GM18861 (cell line): ENCODE measurements around the gene UPF3B.
"Not testable (repeated sequence)": the region's sequence is repeated elsewhere in the genome, so short reads cannot be mapped to it uniquely, and the experiment has no call there.

Experiments
- ATAC-seq: cut with Tn5 transposase; IDR thresholded peaks from one replicate; pipeline ENCODE4 v1.9.1; 2021; ENCODE audit not compliant: unreplicated experiment

The UPF3B gene

GRCh38 chrX:119826399-119826959, 26.3 kb downstream of the UPF3B start:
- no peak for ATAC-seq

- not testable (repeated sequence) for ATAC-seq
Observed at GRCh38 chrX:119824221-119824620, 28.5 kb downstream of the UPF3B start.

- peak; percentile 99 for ATAC-seq
Observed at GRCh38 chrX:119821703-119822102, 31.1 kb downstream of the UPF3B start.

- no peak for ATAC-seq
Observed at GRCh38 chrX:119817130-119817690, 35.6 kb downstream of the UPF3B start.

- no peak for ATAC-seq
Observed at GRCh38 chrX:119816300-119816699, 36.5 kb downstream of the UPF3B start.

GRCh38 chrX:119809185-119809666, 43.5 kb downstream of the UPF3B start:
- ATAC-seq = no peak

- ATAC-seq = not testable (repeated sequence)
Observed at GRCh38 chrX:119808461-119808860, 44.3 kb downstream of the UPF3B start.

- no peak for ATAC-seq
Observed at GRCh38 chrX:119802546-119802945, 50.2 kb downstream of the UPF3B start.

- ATAC-seq = no peak
Observed at GRCh38 chrX:119801253-119802221, 51.2 kb downstream of the UPF3B start.

- peak; percentile 77 for ATAC-seq
Observed at GRCh38 chrX:119791437-119792231, 61.1 kb downstream of the UPF3B start, which contains the start of gene RPL39. RPL39 (minus strand) TSS chrX:119791630; CDS start chrX:119791576, 54 bp downstream.

- peak; percentile 13 for ATAC-seq
Observed at GRCh38 chrX:119790977-119791436, 61.8 kb downstream of the UPF3B start.

GRCh38 chrX:119784747-119785446, 67.9 kb downstream of the UPF3B start:
- ATAC-seq = no peak
